Calu3 (cell line): Measurements from ENCODE around the gene SLC25A21. TPM values are rescaled to one million over a fixed set of nuclear protein-coding genes. Genes with fewer than 3 reads are reported as not detected.

Experiments used
- BruUV-seq: library from RNA; stranded (reverse); fragments of 400-500 nt; replicated peaks from 2 replicates; lab custom pipeline; 2021; lab: Mats Ljungman, UMichigan
- CTCF ChIA-PET: fragments of 300-600 bp; sonication (Branson Sonifier 250); formaldehyde crosslinking; loops from one replicate; lab custom pipeline; 2022; ENCODE audit warnings: antibody characterized with exemption; lab: Charles Lee
- DNase-seq: peaks from one replicate; pipeline ENCODE4 v3.0.0; 2022
- H3K27ac Mint-ChIP-seq: one replicate; pipeline ENCODE4 v1.8.0; 2022; ENCODE audit warnings: mixed read lengths; ENCODE audit not compliant: unreplicated experiment
- H3K27me3 Mint-ChIP-seq: one replicate; pipeline ENCODE4 v1.8.0; 2022; ENCODE audit warnings: mixed read lengths; ENCODE audit not compliant: unreplicated experiment
- H3K36me3 Mint-ChIP-seq: one replicate; pipeline ENCODE4 v1.8.0; 2022; ENCODE audit warnings: mild to moderate bottlenecking, moderate library complexity, mixed read lengths; ENCODE audit not compliant: insufficient read depth, unreplicated experiment
- H3K4me1 Mint-ChIP-seq: one replicate; pipeline ENCODE4 v1.8.0; 2022; ENCODE audit warnings: mild to moderate bottlenecking, low read depth, mixed read lengths; ENCODE audit not compliant: unreplicated experiment
- H3K4me3 Mint-ChIP-seq: one replicate; pipeline ENCODE4 v1.8.0; 2022; ENCODE audit warnings: mild to moderate bottlenecking, low read depth, moderate library complexity, mixed read lengths; ENCODE audit not compliant: unreplicated experiment
- H3K9me3 Mint-ChIP-seq: one replicate; pipeline ENCODE4 v1.8.0; 2022; ENCODE audit warnings: low read depth, mixed read lengths; ENCODE audit not compliant: unreplicated experiment
- CTCF ChIP-seq: fragments of 200-600 bp; IDR thresholded peaks from one replicate; pipeline ENCODE4 v1.8.0; 2022; ENCODE audit warnings: antibody characterized with exemption; ENCODE audit not compliant: unreplicated experiment
- intact Hi-C: fragments of 100-400 bp; cut with micrococcal nuclease; formaldehyde crosslinking; loops from one replicate; pipeline ENCODE4 v1.10.0; 2022; ENCODE audit not compliant: unreplicated experiment
- total RNA-seq: library from RNA; stranded (reverse); gene quantifications from 2 replicates; pipeline ENCODE4 v1.2.3, GENCODE V29; 2022

SLC25A21 gene
- total RNA-seq, 1 experiment from 2014 or later, result 1.4 TPM

DNA sequence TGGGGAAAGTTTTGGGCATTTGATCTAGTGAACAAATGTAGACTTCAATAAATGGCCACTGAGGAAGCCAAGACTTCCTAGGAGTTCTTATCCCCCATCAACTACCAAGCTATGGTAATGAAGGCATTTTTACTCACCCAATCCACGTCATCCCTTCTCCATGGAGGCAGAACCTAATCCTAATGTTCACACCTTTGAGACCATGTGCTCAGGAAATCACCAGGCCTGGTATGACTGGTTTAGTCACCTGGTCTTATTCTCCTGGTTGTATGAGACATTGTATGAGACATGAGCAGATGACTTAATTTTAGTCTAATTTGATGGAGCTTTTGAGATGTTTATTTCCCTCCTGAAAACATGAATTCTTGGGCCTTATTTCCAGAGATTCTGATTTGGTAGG is 422.2 kb downstream of the SLC25A21 start:
- Mint-ChIP-seq H3K4me1 (peaks cover 17% of the 10 kb centered on the region), H3K9me3 (peaks cover 6% of the 10 kb centered on the region), H3K4me3 (no peak overlapping the region), H3K36me3 (no peaks in the 10 kb centered on the region), H3K27me3 (no peaks in the 10 kb centered on the region), H3K27ac (no peak overlapping the region)
- BruUV-seq, result no TSS peak
- intact Hi-C loops, result loop anchor here (5.0 to 10.0 kb wide), 2 partner anchors 88 to 365 kb away; partner anchors contain the start of gene PAX9
- no peak for DNase-seq
- CTCF ChIA-PET, result interaction anchor here (0.7 kb wide), 1 partner anchor 299 kb away, joined by 3 read pairs; no protein-coding TSS in a partner anchor
- no peak for TF ChIP-seq CTCF

GRCh38 chr14:36748610-36749213 is 423.7 kb downstream of the SLC25A21 start:
- Mint-ChIP-seq H3K4me3 (no peak overlapping the region), H3K4me1 (peaks cover 17% of the 10 kb centered on the region), H3K9me3 (peaks cover 4% of the 10 kb centered on the region), H3K27me3 (no peaks in the 10 kb centered on the region), H3K36me3 (no peaks in the 10 kb centered on the region), H3K27ac (no peak overlapping the region)
- intact Hi-C loops, result no loop called here
- no TSS peak for BruUV-seq
- no peak for DNase-seq
- CTCF ChIA-PET, result no interaction called here
- no peak for TF ChIP-seq CTCF

DNA sequence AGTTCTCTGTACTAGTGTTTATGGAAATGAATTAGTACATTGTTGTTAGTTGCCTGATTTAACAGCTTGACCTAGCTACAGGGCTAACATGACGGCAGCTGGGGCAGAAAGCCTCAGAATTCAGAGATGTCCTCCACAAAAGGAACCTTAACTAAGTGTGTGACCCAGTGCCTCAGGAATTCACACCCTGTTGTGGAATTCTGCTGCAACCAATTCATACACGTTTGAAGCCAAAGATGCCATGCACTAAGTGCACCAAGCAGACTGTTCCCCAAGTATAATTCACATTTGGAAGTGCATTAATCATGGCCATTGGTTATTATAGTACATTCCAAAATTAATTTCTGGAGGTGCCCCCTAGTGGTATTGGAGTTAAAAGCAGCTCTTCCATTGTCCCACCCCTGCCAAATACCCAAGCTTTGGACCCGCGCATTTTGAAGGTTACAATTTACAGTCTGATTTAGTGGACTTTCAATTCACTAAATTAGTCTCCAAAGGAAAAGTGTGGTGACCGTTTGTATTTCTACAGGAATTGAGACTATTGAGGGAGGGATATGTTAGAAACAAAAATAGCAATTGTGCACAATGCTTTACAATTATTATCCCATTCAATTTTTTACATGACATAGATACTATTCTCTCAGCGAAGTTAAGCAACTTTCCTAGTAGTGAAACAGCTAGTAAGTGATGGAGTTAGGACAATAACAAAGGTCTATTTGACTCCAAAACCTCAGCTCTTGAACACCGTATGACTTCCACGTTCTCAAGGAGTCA is 424.8 kb downstream of the SLC25A21 start:
- H3K27ac Mint-ChIP-seq, result no peak overlapping the region
- peak; percentile 22 for DNase-seq
- no TSS peak for BruUV-seq
- H3K27me3 Mint-ChIP-seq, result no peaks in the 10 kb centered on the region
- intact Hi-C loops, result no loop called here
- CTCF ChIA-PET, result interaction anchor here (0.6 to 0.9 kb wide), 6 partner anchors 8 to 194 kb away, joined by 3 to 5 read pairs (median 4); partner anchors contain the start of gene PAX9
- peaks cover 17% of the 10 kb centered on the region for H3K4me1 Mint-ChIP-seq
- no peaks in the 10 kb centered on the region for H3K36me3 Mint-ChIP-seq
- no peak overlapping the region for H3K4me3 Mint-ChIP-seq
- no peaks in the 10 kb centered on the region for H3K9me3 Mint-ChIP-seq
- TF ChIP-seq CTCF, result peak; percentile 29

- H3K4me3 Mint-ChIP-seq, result no peak overlapping the region
- peaks cover 13% of the 10 kb centered on the region for H3K4me1 Mint-ChIP-seq
- DNase-seq, result no peak
- H3K9me3 Mint-ChIP-seq, result no peaks in the 10 kb centered on the region
- CTCF ChIA-PET, result interaction anchor here (0.9 kb wide), 1 partner anchor 99 kb away, joined by 4 read pairs; no protein-coding TSS in a partner anchor
- intact Hi-C loops, result no loop called here
- TF ChIP-seq CTCF, result no peak
- H3K27ac Mint-ChIP-seq, result no peak overlapping the region
- BruUV-seq, result no TSS peak
- H3K36me3 Mint-ChIP-seq, result no peaks in the 10 kb centered on the region
- no peaks in the 10 kb centered on the region for H3K27me3 Mint-ChIP-seq
Measured at GRCh38 chr14:36746872-36747271, 425.5 kb downstream of the SLC25A21 start.
